OCI-LY3 (cell line): Measurements from ENCODE around the gene ZNF512.

Experiments used
- EZH2phosphoT487 ChIP-seq: fragments of 200-600 bp; shearing (Covaris generic); IDR thresholded peaks from 2 replicates; pipeline ENCODE4 v1.6.1; 2018; ENCODE audit warnings: antibody characterized with exemption, mixed run types, low read depth
- TF ChIP-seq, protein P1 (sequence below): fragments of 200-600, 300-600 bp; sonication (generic); IDR thresholded peaks from 2 replicates; pipeline ENCODE4 v1.5.1; 2014; ENCODE audit warnings: antibody characterized with exemption, low read length, low read depth

DNA sequence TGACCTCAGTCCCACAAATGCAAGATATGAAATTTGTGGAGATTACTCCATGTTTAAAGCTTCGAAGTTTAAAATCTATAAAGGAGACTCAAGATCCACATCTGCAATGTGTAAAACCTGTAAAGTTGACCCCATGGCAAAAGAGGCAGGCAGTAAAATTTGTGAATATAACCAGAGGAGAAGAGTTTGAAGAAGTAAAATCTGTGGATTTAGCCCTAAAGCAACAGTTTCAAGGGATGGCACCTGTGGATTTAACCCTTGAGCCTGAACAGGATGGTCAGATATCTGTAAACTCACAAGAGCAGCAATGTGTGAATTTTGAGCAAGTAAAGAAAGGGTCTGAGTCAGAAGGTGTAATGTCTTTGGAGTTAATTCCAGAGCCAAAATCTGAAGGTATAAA lies 11.2 kb upstream of the ZNF512 start:
- TF ChIP-seq, protein P1, sequence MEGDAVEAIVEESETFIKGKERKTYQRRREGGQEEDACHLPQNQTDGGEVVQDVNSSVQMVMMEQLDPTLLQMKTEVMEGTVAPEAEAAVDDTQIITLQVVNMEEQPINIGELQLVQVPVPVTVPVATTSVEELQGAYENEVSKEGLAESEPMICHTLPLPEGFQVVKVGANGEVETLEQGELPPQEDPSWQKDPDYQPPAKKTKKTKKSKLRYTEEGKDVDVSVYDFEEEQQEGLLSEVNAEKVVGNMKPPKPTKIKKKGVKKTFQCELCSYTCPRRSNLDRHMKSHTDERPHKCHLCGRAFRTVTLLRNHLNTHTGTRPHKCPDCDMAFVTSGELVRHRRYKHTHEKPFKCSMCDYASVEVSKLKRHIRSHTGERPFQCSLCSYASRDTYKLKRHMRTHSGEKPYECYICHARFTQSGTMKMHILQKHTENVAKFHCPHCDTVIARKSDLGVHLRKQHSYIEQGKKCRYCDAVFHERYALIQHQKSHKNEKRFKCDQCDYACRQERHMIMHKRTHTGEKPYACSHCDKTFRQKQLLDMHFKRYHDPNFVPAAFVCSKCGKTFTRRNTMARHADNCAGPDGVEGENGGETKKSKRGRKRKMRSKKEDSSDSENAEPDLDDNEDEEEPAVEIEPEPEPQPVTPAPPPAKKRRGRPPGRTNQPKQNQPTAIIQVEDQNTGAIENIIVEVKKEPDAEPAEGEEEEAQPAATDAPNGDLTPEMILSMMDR = no peak
- no peak for TF ChIP-seq EZH2phosphoT487
